Peyer's patch (tissue), 4 donors: ENCODE data around the gene RTTN.

Experiments
- POLR2A ChIP-seq, 2 donors: fragments of 450-650 bp; IDR thresholded peaks; one replicate each; pipeline ENCODE4 v1.5.1; 2017; ENCODE audit warnings: antibody characterized with exemption in 2 of 2, mild to moderate bottlenecking in 2 of 2, moderate library complexity in 2 of 2
- TF ChIP-seq, protein P1 (sequence below), 6 experiments: fragments of 450-650 bp in 4 of 6; fragments of 200-600 bp in 2 of 6; sonication (generic) in 1 of 6; IDR thresholded peaks; one replicate each; pipeline ENCODE4 v1.5.1; 2017 to 2019; ENCODE audit warnings: antibody characterized with exemption in 6 of 6, mild to moderate bottlenecking in 3 of 6, moderate library complexity in 1 of 6

- TF ChIP-seq, protein P1, sequence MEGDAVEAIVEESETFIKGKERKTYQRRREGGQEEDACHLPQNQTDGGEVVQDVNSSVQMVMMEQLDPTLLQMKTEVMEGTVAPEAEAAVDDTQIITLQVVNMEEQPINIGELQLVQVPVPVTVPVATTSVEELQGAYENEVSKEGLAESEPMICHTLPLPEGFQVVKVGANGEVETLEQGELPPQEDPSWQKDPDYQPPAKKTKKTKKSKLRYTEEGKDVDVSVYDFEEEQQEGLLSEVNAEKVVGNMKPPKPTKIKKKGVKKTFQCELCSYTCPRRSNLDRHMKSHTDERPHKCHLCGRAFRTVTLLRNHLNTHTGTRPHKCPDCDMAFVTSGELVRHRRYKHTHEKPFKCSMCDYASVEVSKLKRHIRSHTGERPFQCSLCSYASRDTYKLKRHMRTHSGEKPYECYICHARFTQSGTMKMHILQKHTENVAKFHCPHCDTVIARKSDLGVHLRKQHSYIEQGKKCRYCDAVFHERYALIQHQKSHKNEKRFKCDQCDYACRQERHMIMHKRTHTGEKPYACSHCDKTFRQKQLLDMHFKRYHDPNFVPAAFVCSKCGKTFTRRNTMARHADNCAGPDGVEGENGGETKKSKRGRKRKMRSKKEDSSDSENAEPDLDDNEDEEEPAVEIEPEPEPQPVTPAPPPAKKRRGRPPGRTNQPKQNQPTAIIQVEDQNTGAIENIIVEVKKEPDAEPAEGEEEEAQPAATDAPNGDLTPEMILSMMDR (IDR thresholded peaks at IDR 0.05) = no peak
- TF ChIP-seq POLR2A (IDR thresholded peaks at IDR 0.05) = no peak
Observed at GRCh38 chr18:70148039-70148938, 57.2 kb downstream of the RTTN start.
